HT1080 (cell line): ENCODE measurements around the gene KIF6. TPM values are rescaled to one million over a fixed set of nuclear protein-coding genes. Genes with fewer than 3 reads are reported as not detected.
A peak's percentile ranks its signal among the peaks of the same experiment; 100 is the strongest.
"Not testable (repeated sequence)": the region's sequence is repeated elsewhere in the genome, so short reads cannot be mapped to it uniquely, and the experiment has no call there.

Experiments used
- DNase-seq: peaks from one replicate; pipeline ENCODE4 v3.0.0-alpha.2; 2015; ENCODE audit warnings: low read depth
- polyA plus RNA-seq, 2 experiments: library from polyadenylated mRNA; depleted of rRNA; stranded (reverse); fragments of >200 nt; gene quantifications; 2 replicates each; pipeline ENCODE4 v1.2.3, GENCODE V29; 2015
- total RNA-seq: library from RNA; depleted of rRNA; stranded (reverse); fragments of >200 nt; shearing (Covaris generic); gene quantifications from 2 replicates; pipeline ENCODE4 v1.2.3, GENCODE V29; 2014; rRNA removed

Gene KIF6
- total RNA-seq, result 0.33 and 2.9 TPM in 2 replicates
- polyA plus RNA-seq (2015; cell fraction: cytosol; rRNA removed), result 0.90 and 1.7 TPM in 2 replicates
- 0.67 and 0.99 TPM in 2 replicates for polyA plus RNA-seq (2015; cell fraction: nucleus; rRNA removed)

GRCh38 chr6:39724787-39725631, at the start of gene KIF6:
Gene KIF6 (minus strand): TSS chr6:39725408. CDS start chr6:39725310, 98 bp downstream.
- peak; percentile 58 for DNase-seq

GRCh38 chr6:39773782-39774181, 48.6 kb upstream of the KIF6 start:
- no peak for DNase-seq

GRCh38 chr6:39772559-39773273, 47.5 kb upstream of the KIF6 start:
- DNase-seq, result no peak

- no peak for DNase-seq
Observed at GRCh38 chr6:39770446-39770845, 45.2 kb upstream of the KIF6 start.

GRCh38 chr6:39769012-39769411, 43.8 kb upstream of the KIF6 start:
- no peak for DNase-seq

GRCh38 chr6:39765508-39766065, 40.4 kb upstream of the KIF6 start:
- no peak for DNase-seq

- DNase-seq, result no peak
Observed at GRCh38 chr6:39760226-39760952, 35.2 kb upstream of the KIF6 start.

GRCh38 chr6:39758905-39759605, 33.8 kb upstream of the KIF6 start:
- no peak for DNase-seq

- DNase-seq, result no peak
Observed at GRCh38 chr6:39756582-39756981, 31.4 kb upstream of the KIF6 start.

GRCh38 chr6:39755231-39755630, 30.0 kb upstream of the KIF6 start:
- DNase-seq, result no peak

- DNase-seq, result no peak
Observed at GRCh38 chr6:39754514-39755115, 29.4 kb upstream of the KIF6 start.

- no peak for DNase-seq
Observed at GRCh38 chr6:39753725-39754045, 28.5 kb upstream of the KIF6 start.

- no peak for DNase-seq
Observed at GRCh38 chr6:39752835-39753724, 27.9 kb upstream of the KIF6 start.

- no peak for DNase-seq
Observed at GRCh38 chr6:39746795-39747194, 21.6 kb upstream of the KIF6 start.

- no peak for DNase-seq
Observed at GRCh38 chr6:39733704-39734103, 8.5 kb upstream of the KIF6 start.

- DNase-seq, result no peak
Observed at GRCh38 chr6:39731565-39731964, 6.4 kb upstream of the KIF6 start.

- no peak for DNase-seq
Observed at GRCh38 chr6:39729945-39730344, 4.7 kb upstream of the KIF6 start.

GRCh38 chr6:39725632-39725997, 407 bp upstream of the KIF6 start:
- DNase-seq, result no peak

GRCh38 chr6:39723350-39723749, 1.9 kb downstream of the KIF6 start:
- DNase-seq, result not testable (repeated sequence)

- DNase-seq, result no peak
Observed at GRCh38 chr6:39714802-39715201, 10.4 kb downstream of the KIF6 start.
